Raji (cell line): ENCODE data around the gene ZNF503.

Experiments
- POLR2A ChIP-seq: IDR thresholded peaks from 2 replicates; pipeline ENCODE4 v1.6.1; 2011; ENCODE audit warnings: low read depth, low read length, control low read depth; ENCODE audit not compliant: insufficient read depth

Gene ZNF503

DNA sequence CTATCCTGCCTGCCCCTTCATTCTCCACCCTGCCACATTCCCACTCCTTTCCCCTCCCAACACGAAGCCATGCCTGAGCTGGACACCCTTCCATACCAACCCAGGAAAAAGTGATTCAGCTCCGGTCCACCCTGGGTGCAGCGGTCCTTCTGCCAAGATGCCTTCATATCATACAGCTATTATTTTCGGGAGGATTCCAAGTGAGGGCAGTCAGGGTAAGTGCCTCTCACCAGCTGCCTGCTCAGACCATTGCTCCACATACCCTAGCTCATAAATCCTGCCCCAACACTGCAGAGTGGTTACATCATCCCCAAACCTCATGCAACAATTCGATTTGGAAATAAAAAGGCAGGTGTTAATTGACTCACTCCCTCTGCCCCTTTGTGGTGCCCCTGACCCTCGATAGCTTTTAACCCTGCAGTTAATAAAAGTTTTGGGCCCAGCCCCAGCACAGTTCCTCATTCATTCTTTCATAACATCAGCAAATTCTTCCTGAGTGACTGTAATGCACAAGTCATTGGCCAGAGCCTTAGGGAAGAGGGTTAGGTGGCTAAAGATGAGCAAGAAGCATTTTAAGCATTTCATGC, 42.6 kb downstream of the ZNF503 start:
- no peak for TF ChIP-seq POLR2A

GRCh38 chr10:75358132-75358531, 43.4 kb downstream of the ZNF503 start:
- TF ChIP-seq POLR2A, result no peak

GRCh38 chr10:75357500-75357899, 44.1 kb downstream of the ZNF503 start:
- no peak for TF ChIP-seq POLR2A

GRCh38 chr10:75356484-75356883, 45.1 kb downstream of the ZNF503 start:
- TF ChIP-seq POLR2A, result no peak

GRCh38 chr10:75355706-75356105, 45.9 kb downstream of the ZNF503 start:
- TF ChIP-seq POLR2A, result no peak

DNA sequence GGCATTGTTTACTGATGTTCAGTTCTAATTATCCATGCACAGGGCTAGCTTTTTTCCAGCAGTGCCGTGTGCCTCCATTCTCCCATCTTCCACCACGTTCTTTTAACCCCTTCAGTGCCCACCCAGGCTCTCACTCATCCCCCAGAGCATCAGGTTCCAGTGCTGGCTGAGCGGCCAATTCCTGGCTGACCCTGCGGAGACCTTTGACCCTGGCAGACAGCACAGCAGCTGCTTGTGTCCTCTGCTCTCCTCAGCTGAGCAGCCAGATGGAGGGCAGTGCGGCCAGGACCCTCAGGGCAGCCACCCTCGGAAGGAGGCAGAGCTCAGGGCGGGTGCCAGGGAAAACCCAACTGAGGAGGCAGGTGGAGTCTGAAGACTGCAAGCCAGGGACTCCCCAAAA, 48.4 kb downstream of the ZNF503 start:
- TF ChIP-seq POLR2A, result no peak

DNA sequence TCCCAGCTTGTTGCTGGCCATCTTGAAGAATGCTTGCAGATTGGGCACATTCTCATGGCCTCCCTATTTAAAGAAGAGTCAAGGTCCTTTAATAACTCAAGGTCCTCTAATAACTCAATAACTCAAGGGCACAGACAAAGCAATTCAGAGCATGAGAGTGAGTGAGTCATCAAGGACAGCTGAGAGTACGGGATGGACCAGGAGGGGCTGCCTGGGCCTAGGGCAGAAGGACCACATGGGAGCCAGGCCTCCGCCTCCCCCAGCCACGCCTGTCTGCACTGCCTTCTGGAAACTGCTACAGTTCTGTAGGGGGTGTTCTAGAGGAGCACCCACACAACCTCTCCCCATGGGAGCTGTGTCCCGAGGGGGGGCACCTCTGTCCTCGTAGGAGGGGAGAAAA, 48.9 kb downstream of the ZNF503 start:
- no peak for TF ChIP-seq POLR2A

DNA sequence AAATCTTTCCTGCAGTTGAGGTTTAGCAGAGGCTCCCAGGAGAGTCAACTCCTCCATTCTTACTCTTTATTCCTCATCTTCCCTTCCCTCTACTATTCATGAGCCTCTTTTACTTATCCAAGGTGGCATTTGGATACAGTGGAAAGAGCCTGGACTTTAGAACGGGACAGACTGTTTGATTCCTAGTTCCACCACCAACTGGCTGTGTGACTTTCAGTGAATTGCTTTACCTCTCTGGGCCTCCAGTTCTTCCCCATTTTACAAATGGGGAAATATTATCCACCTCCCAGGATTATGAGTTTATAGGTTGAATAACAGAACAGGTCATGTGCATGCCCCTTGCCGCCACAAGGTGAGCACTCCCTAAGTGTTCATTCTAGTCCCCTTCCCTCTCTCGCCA, 49.9 kb downstream of the ZNF503 start:
- TF ChIP-seq POLR2A, result no peak

DNA sequence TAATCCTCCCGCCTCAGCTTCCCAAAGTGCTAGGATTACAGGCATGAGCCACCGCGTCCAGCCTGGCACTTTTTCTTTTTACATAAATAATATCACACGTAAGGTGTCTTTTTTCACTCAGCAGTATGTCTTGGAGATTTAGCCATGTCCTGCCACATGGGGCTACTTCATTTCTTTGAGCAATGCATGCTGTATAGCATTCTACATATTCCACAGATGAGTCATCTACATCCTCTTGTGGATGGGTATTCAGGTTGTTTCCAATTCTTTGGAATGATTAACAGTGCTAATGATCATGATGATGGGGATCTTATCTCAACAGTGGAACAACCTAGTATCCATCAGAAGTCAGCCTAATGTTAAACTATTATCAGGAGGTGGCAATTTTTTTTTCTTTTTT, 50.8 kb downstream of the ZNF503 start:
- no peak for TF ChIP-seq POLR2A
